HG03442 (cell line): ENCODE results near the gene ATXN7L1.
"Not testable (repeated sequence)": the region's sequence is repeated elsewhere in the genome, so short reads cannot be mapped to it uniquely, and the experiment has no call there.

ENCODE experiments used
- ATAC-seq: cut with Tn5 transposase; IDR thresholded peaks from one replicate; pipeline ENCODE4 v1.9.1; 2021; ENCODE audit warnings: mild to moderate bottlenecking, moderate library complexity; ENCODE audit not compliant: unreplicated experiment

Gene ATXN7L1

GRCh38 chr7:105805447-105806019 is 70.9 kb downstream of the ATXN7L1 start:
- ATAC-seq: no peak

GRCh38 chr7:105803429-105803736 is 73.0 kb downstream of the ATXN7L1 start:
- ATAC-seq: no peak

- no peak for ATAC-seq
Measured at GRCh38 chr7:105802604-105803428, 73.6 kb downstream of the ATXN7L1 start.

GRCh38 chr7:105800849-105801534 is 75.4 kb downstream of the ATXN7L1 start:
- ATAC-seq: no peak

- ATAC-seq: no peak
Measured at GRCh38 chr7:105800442-105800841, 76.0 kb downstream of the ATXN7L1 start.

GRCh38 chr7:105799677-105800076 is 76.7 kb downstream of the ATXN7L1 start:
- ATAC-seq: no peak

- ATAC-seq: no peak
Measured at GRCh38 chr7:105799006-105799405, 77.4 kb downstream of the ATXN7L1 start.

- no peak for ATAC-seq
Measured at GRCh38 chr7:105797652-105798051, 78.7 kb downstream of the ATXN7L1 start.

GRCh38 chr7:105796365-105796764 is 80.0 kb downstream of the ATXN7L1 start:
- ATAC-seq: no peak

GRCh38 chr7:105794741-105795729 is 81.4 kb downstream of the ATXN7L1 start:
- ATAC-seq: no peak

GRCh38 chr7:105792488-105793370 is 83.7 kb downstream of the ATXN7L1 start:
- no peak for ATAC-seq

- ATAC-seq: no peak
Measured at GRCh38 chr7:105791926-105792325, 84.5 kb downstream of the ATXN7L1 start.

- ATAC-seq: no peak
Measured at GRCh38 chr7:105790996-105791395, 85.4 kb downstream of the ATXN7L1 start.

GRCh38 chr7:105790452-105790851 is 85.9 kb downstream of the ATXN7L1 start:
- ATAC-seq: not testable (repeated sequence)

GRCh38 chr7:105788816-105789349 is 87.5 kb downstream of the ATXN7L1 start:
- ATAC-seq: no peak

- ATAC-seq: no peak
Measured at GRCh38 chr7:105788356-105788755, 88.0 kb downstream of the ATXN7L1 start.

- ATAC-seq: no peak
Measured at GRCh38 chr7:105787793-105788192, 88.6 kb downstream of the ATXN7L1 start.

- no peak for ATAC-seq
Measured at GRCh38 chr7:105786520-105787470, 89.6 kb downstream of the ATXN7L1 start.
